HG03108 (cell line): Measurements from ENCODE around the gene PAQR8.

Experiments used
- ATAC-seq: cut with Tn5 transposase; IDR thresholded peaks from one replicate; pipeline ENCODE4 v1.9.1; 2021; ENCODE audit warnings: moderate library complexity; ENCODE audit not compliant: unreplicated experiment

PAQR8 gene

GRCh38 chr6:52457096-52457495 is 95.1 kb downstream of the PAQR8 start:
- no peak for ATAC-seq
